Measurements from ENCODE around the gene ARMC7.

The ARMC7 gene

DNA sequence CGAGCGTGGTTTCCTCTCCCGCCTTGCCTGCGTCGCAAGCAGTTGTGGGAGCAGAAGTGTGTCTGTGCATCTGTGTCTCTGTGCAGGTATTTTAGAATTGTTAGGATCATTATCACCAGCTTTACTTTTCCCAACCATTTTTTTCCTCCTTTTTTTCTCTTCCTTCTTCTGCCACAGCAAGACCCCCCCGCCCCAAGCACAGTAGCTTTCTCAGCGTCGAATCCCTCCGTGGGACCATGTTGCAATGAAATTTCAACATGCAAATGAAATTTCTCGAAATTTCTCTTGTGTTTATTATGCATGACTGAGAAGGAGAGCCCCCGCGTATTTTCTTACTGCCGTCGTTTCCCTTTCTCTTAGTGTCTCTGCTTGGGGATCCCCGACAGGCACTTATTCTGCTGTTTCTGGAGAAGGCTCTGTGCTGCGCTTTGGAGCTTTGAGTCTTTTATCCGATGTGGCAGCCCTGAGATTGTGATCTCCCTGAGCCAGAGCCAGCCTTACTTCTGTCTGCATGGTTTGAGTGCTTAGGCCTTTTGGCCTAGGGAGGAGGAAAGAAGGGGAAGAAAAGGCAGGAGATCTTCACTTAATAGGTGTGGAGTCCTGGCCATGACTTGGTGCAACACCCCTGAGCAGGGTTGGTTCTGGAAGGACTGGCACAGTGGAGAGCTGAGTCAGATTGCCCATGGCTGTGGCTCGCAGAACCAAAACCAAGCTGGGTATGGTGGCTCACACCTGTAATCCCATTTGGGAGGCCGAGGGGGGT, 5.0 kb downstream of the ARMC7 start:
- Histone ChIP-seq H3K23ac (ENCODE audit: low read length in 2 of 2) (no peak overlapping the region), H2BK120ac (ENCODE audit: low read depth, low read length) (no peak overlapping the region), H3K79me1 (replicated peaks; ENCODE audit: low read length, poor library complexity, severe bottlenecking) (peaks cover 27% of the 10 kb centered on the region), H3K18ac (ENCODE audit: low read depth in 1 of 2, low read length in 2 of 2) (peak overlapping the region; percentile 52 to 64), H3K27ac (ENCODE audit: low read length, poor library complexity, severe bottlenecking) (no peak overlapping the region), H3K9ac (ENCODE audit: low read length) (peak overlapping the region; percentile 85), H2BK5ac (ENCODE audit: low read depth, low read length, poor library complexity, severe bottlenecking) (no peak overlapping the region), H3K27me3 (ENCODE audit: control insufficient read depth in 1 of 2, insufficient read depth in 1 of 2, low read length in 2 of 2) (no peaks in the 10 kb centered on the region), H3K4me1 (ENCODE audit: control insufficient read depth, insufficient read depth, low read depth, low read length) (peaks cover 16% of the 10 kb centered on the region), H3K4me3 (ENCODE audit: insufficient read depth in 1 of 2, low read depth in 1 of 2, low read length in 2 of 2) (peak overlapping the region in 1 of 2 experiments; percentile 85), H3K36me3 (ENCODE audit: control insufficient read depth in 1 of 2, insufficient read depth in 2 of 2, low read depth in 1 of 2, low read length in 2 of 2) (peaks cover 4 to 26% of the 10 kb centered on the region in 2 experiments), H3K4me2 (ENCODE audit: low read length, poor library complexity, severe bottlenecking) (peak overlapping the region; percentile 33), H2AFZ (ENCODE audit: low read depth, low read length) (no peak overlapping the region), H3K4ac (ENCODE audit: low read depth in 1 of 2, low read length in 2 of 2) (peak overlapping the region in 1 of 2 experiments; percentile 57), H4K91ac (ENCODE audit: low read length) (no peak overlapping the region), H4K8ac (ENCODE audit: low read length) (peak overlapping the region; percentile 83), H3K9me3 (ENCODE audit: control insufficient read depth, low read length) (no peaks in the 10 kb centered on the region), H3K14ac (ENCODE audit: low read length in 2 of 2) (no peak overlapping the region), H2BK12ac (ENCODE audit: low read length in 2 of 2) (no peak overlapping the region), H2BK15ac (ENCODE audit: low read depth, poor library complexity, severe bottlenecking) (no peak overlapping the region), H2AK5ac (ENCODE audit: low read length, severe bottlenecking) (no peak overlapping the region)
- no peak for DNase-seq
- WGBS = 95% methylated on average over 14 of the region's 19 CpGs

DNA sequence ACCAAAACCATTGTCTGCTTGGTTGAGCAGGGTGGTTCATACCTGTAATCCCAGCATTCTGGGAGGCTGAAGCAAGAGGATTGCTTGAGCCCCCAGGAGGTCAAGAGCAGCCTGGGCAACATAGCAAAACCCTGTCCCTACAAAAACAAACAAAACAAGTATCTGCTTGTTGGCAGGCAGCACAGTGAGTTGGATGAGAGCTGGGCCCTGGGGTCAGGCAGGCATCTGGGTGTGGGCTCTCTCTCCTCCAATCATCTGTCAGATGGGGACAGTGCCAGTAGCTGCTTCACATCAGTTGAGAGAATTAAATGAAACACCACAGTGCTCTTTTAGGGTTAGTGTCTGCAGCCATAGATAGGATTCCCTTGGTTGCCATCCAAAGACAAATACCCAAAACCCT, 5.8 kb downstream of the ARMC7 start:
- no peaks in the 10 kb centered on the region for H3K27me3 ChIP-seq (ENCODE audit: control insufficient read depth in 1 of 2, insufficient read depth in 1 of 2, low read length in 2 of 2)
- H2AK5ac ChIP-seq (ENCODE audit: low read length, severe bottlenecking) = no peak overlapping the region
- DNase-seq = no peak
- peaks cover 30% of the 10 kb centered on the region for H3K79me1 ChIP-seq (replicated peaks; ENCODE audit: low read length, poor library complexity, severe bottlenecking)
- peaks cover 4 to 32% of the 10 kb centered on the region in 2 experiments for H3K36me3 ChIP-seq (ENCODE audit: control insufficient read depth in 1 of 2, insufficient read depth in 2 of 2, low read depth in 1 of 2, low read length in 2 of 2)
- peaks cover 12% of the 10 kb centered on the region for H3K4me1 ChIP-seq (ENCODE audit: control insufficient read depth, insufficient read depth, low read depth, low read length)
- no peak overlapping the region for H2BK120ac ChIP-seq (ENCODE audit: low read depth, low read length)
- H3K9ac ChIP-seq (ENCODE audit: low read length) = peak overlapping the region; percentile 22
- no peak overlapping the region for H3K4ac ChIP-seq (ENCODE audit: low read depth in 1 of 2, low read length in 2 of 2)
- no peak overlapping the region for H3K27ac ChIP-seq (ENCODE audit: low read length, poor library complexity, severe bottlenecking)
- no peak overlapping the region for H2AFZ ChIP-seq (ENCODE audit: low read depth, low read length)
- H3K14ac ChIP-seq (ENCODE audit: low read length in 2 of 2) = no peak overlapping the region
- H3K23ac ChIP-seq (ENCODE audit: low read length in 2 of 2) = no peak overlapping the region
- no peak overlapping the region for H2BK15ac ChIP-seq (ENCODE audit: low read depth, poor library complexity, severe bottlenecking)
- no peak overlapping the region for H3K4me2 ChIP-seq (ENCODE audit: low read length, poor library complexity, severe bottlenecking)
- no peak overlapping the region for H3K4me3 ChIP-seq (ENCODE audit: insufficient read depth in 1 of 2, low read depth in 1 of 2, low read length in 2 of 2)
- no peak overlapping the region for H4K91ac ChIP-seq (ENCODE audit: low read length)
- H3K9me3 ChIP-seq (ENCODE audit: control insufficient read depth, low read length) = no peaks in the 10 kb centered on the region
- no peak overlapping the region for H3K18ac ChIP-seq (ENCODE audit: low read depth in 1 of 2, low read length in 2 of 2)
- H4K8ac ChIP-seq (ENCODE audit: low read length) = no peak overlapping the region
- no peak overlapping the region for H2BK5ac ChIP-seq (ENCODE audit: low read depth, low read length, poor library complexity, severe bottlenecking)
- H2BK12ac ChIP-seq (ENCODE audit: low read length in 2 of 2) = no peak overlapping the region

- Histone ChIP-seq H3K14ac (ENCODE audit: low read length in 2 of 2) (no peak overlapping the region), H2AFZ (ENCODE audit: low read depth, low read length) (no peak overlapping the region), H3K27me3 (ENCODE audit: control insufficient read depth in 1 of 2, insufficient read depth in 1 of 2, low read length in 2 of 2) (no peaks in the 10 kb centered on the region), H3K4me1 (ENCODE audit: control insufficient read depth, insufficient read depth, low read depth, low read length) (peaks cover 9% of the 10 kb centered on the region), H3K4me3 (ENCODE audit: insufficient read depth in 1 of 2, low read depth in 1 of 2, low read length in 2 of 2) (no peak overlapping the region), H3K79me1 (replicated peaks; ENCODE audit: low read length, poor library complexity, severe bottlenecking) (peaks cover 28% of the 10 kb centered on the region), H4K91ac (ENCODE audit: low read length) (no peak overlapping the region), H2BK15ac (ENCODE audit: low read depth, poor library complexity, severe bottlenecking) (no peak overlapping the region), H2BK12ac (ENCODE audit: low read length in 2 of 2) (no peak overlapping the region), H3K23ac (ENCODE audit: low read length in 2 of 2) (no peak overlapping the region), H3K27ac (ENCODE audit: low read length, poor library complexity, severe bottlenecking) (no peak overlapping the region), H3K18ac (ENCODE audit: low read depth in 1 of 2, low read length in 2 of 2) (no peak overlapping the region), H3K9me3 (ENCODE audit: control insufficient read depth, low read length) (no peaks in the 10 kb centered on the region), H3K9ac (ENCODE audit: low read length) (peak overlapping the region; percentile 40), H3K4ac (ENCODE audit: low read depth in 1 of 2, low read length in 2 of 2) (no peak overlapping the region), H2BK5ac (ENCODE audit: low read depth, low read length, poor library complexity, severe bottlenecking) (no peak overlapping the region), H2BK120ac (ENCODE audit: low read depth, low read length) (no peak overlapping the region), H3K36me3 (ENCODE audit: control insufficient read depth in 1 of 2, insufficient read depth in 2 of 2, low read depth in 1 of 2, low read length in 2 of 2) (peaks cover 9 to 35% of the 10 kb centered on the region in 2 experiments), H2AK5ac (ENCODE audit: low read length, severe bottlenecking) (no peak overlapping the region), H4K8ac (ENCODE audit: low read length) (no peak overlapping the region), H3K4me2 (ENCODE audit: low read length, poor library complexity, severe bottlenecking) (no peak overlapping the region)
- WGBS = 94% methylated on average over 9 of the region's 9 CpGs
- DNase-seq = no peak
Measured at GRCh38 chr17:75116737-75117136, 7.0 kb downstream of the ARMC7 start.

DNA sequence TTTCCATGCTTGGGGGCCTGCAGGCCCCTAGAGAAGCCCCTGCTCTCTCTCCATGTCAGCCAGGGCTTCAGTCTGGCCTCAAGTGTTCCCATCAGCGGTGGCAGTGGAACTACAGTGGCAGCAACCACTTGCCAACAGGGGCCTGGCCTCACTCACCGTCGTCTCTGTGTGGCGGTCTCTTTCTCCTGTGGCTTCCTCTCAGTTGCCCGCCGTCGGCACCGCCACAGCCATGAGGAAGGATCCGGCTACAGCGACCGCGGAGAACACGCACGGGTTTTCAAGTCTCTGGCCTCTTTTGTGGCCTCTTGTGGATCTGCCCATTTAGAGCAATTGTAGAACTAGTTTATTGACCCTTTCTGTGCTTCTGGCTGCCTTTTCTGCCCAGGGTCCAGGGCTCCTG, 8.5 kb downstream of the ARMC7 start:
- Histone ChIP-seq H3K9me3 (ENCODE audit: control insufficient read depth, low read length) (no peaks in the 10 kb centered on the region), H2AK5ac (ENCODE audit: low read length, severe bottlenecking) (no peak overlapping the region), H3K14ac (ENCODE audit: low read length in 2 of 2) (no peak overlapping the region), H3K79me1 (replicated peaks; ENCODE audit: low read length, poor library complexity, severe bottlenecking) (peaks cover 30% of the 10 kb centered on the region), H3K27me3 (ENCODE audit: control insufficient read depth in 1 of 2, insufficient read depth in 1 of 2, low read length in 2 of 2) (no peaks in the 10 kb centered on the region), H3K4me3 (ENCODE audit: insufficient read depth in 1 of 2, low read depth in 1 of 2, low read length in 2 of 2) (no peak overlapping the region), H2BK12ac (ENCODE audit: low read length in 2 of 2) (no peak overlapping the region), H3K4me2 (ENCODE audit: low read length, poor library complexity, severe bottlenecking) (no peak overlapping the region), H3K23ac (ENCODE audit: low read length in 2 of 2) (no peak overlapping the region), H3K4ac (ENCODE audit: low read depth in 1 of 2, low read length in 2 of 2) (no peak overlapping the region), H3K27ac (ENCODE audit: low read length, poor library complexity, severe bottlenecking) (no peak overlapping the region), H3K9ac (ENCODE audit: low read length) (no peak overlapping the region), H2BK120ac (ENCODE audit: low read depth, low read length) (no peak overlapping the region), H3K4me1 (ENCODE audit: control insufficient read depth, insufficient read depth, low read depth, low read length) (peaks cover 9% of the 10 kb centered on the region), H3K18ac (ENCODE audit: low read depth in 1 of 2, low read length in 2 of 2) (no peak overlapping the region), H4K8ac (ENCODE audit: low read length) (peak overlapping the region; percentile 48), H2BK15ac (ENCODE audit: low read depth, poor library complexity, severe bottlenecking) (no peak overlapping the region), H2AFZ (ENCODE audit: low read depth, low read length) (no peak overlapping the region), H3K36me3 (ENCODE audit: control insufficient read depth in 1 of 2, insufficient read depth in 2 of 2, low read depth in 1 of 2, low read length in 2 of 2) (peaks cover 9 to 35% of the 10 kb centered on the region in 2 experiments), H2BK5ac (ENCODE audit: low read depth, low read length, poor library complexity, severe bottlenecking) (no peak overlapping the region), H4K91ac (ENCODE audit: low read length) (no peak overlapping the region)
- DNase-seq = no peak
- WGBS = 94% methylated on average over 14 of the region's 14 CpGs
